Testis (tissue), 3 donors: Measurements from ENCODE around the gene DSP. TPM values are rescaled to one million over a fixed set of nuclear protein-coding genes. Genes with fewer than 3 reads are reported as not detected.

Experiments used
- DNase-seq: peaks from one replicate; pipeline ENCODE4 v3.0.0-alpha.2; 2019
- H3K27ac ChIP-seq, 2 donors: fragments of 200-600 bp; sonication (generic); one replicate each; pipeline ENCODE4 v1.5.1; 2019
- H3K27me3 ChIP-seq: fragments of 200-600 bp; sonication (generic); one replicate; pipeline ENCODE4 v1.5.1; 2019
- H3K36me3 ChIP-seq: fragments of 200-600 bp; sonication (generic); one replicate; pipeline ENCODE4 v1.5.1; 2017; ENCODE audit warnings: low read depth; ENCODE audit errors: missing control alignments
- H3K4me1 ChIP-seq: fragments of 200-600 bp; sonication (generic); one replicate; pipeline ENCODE4 v1.5.1; 2019
- H3K4me3 ChIP-seq, 2 donors: fragments of 200-600 bp; sonication (generic); one replicate each; pipeline ENCODE4 v1.5.1; 2017 to 2019
- H3K9me3 ChIP-seq: fragments of 200-600 bp; sonication (generic); one replicate; pipeline ENCODE4 v1.5.1; 2017
- POLR2A ChIP-seq: fragments of 450-650 bp; IDR thresholded peaks from one replicate; pipeline ENCODE4 v1.6.1; 2017; ENCODE audit warnings: antibody characterized with exemption, mild to moderate bottlenecking, moderate library complexity
- WGBS, 2 donors: methylation state at CpG; one replicate each; pipeline ENCODE4 v1.1.5; 2018; 5-methylcytosine and 5-hydroxymethylcytosine counted together
- intact Hi-C: fragments of 100-400 bp; cut with DNase I; formaldehyde crosslinking; loops from one replicate; pipeline ENCODE4 v1.15.1; 2023; ENCODE audit warnings: low total_unique reads
- polyA plus RNA-seq: library from polyadenylated mRNA; stranded (reverse); fragments of 350-450 nt; fragmentation: Illumina TruSeq; extraction: RNeasy Lipid Tissue Mini Kit (QIAGEN cat#74804); gene quantifications from one replicate; pipeline ENCODE4 v1.2.3, GENCODE V29; 2014; ENCODE audit warnings: low read depth, low replicate concordance; ENCODE audit not compliant: insufficient read depth
- total RNA-seq, 2 donors: library from RNA; depleted of rRNA; stranded (reverse); fragments of >200 nt; gene quantifications; one replicate each; pipeline ENCODE4 v1.2.3, GENCODE V29; 2016
- TF ChIP-seq, protein P1 (sequence below), 3 experiments: fragments of 450-650 bp in 2 of 3; fragments of 200-600 bp in 1 of 3; sonication (generic) in 1 of 3; IDR thresholded peaks; one replicate each; pipeline ENCODE4 v1.5.1; 2016 to 2019; ENCODE audit warnings: antibody characterized with exemption in 3 of 3, mild to moderate bottlenecking in 2 of 3, moderate library complexity in 1 of 3

The DSP gene
- total and polyA plus RNA-seq, 3 donors from 2014 or later = 3.6 to 4.5 (median 4.1) TPM

DNA sequence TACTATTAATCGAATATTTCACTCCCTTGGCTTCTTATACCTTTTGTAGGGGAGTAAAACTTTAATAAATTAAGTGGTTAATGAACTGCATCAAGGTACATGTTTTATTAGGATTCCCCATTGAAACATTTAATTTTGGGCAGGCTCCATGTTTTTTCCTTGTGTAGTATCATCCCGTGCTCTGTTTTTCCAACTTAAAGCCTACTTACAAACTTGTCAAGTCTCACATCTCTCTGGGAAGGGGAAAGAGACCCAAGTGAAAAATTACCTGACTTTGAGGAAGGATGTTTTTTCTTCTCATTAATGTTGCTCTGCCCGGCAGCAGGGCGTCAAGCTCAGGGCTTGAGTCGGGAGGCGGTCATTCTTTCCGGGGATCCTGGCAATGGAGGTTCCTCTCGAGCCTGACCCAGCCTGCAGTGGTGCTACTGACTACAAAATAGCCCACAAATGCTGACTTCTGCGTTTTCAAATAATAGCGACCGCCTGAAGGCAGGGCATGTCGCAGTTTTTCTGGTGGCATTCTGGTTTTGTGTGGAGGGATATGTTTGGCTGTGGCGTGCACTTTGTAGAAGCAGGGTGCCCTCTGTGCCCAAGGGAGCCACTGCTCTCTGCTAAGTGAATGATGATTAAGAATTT lies 2.4 kb downstream of the DSP start:
- 31 to 33% methylated on average over 13 of the region's 13 CpGs for WGBS, 2 donors
- Histone ChIP-seq H3K36me3 (no peaks in the 10 kb centered on the region), H3K4me3 (no peak overlapping the region), H3K27ac (no peak overlapping the region), H3K4me1 (peaks cover 6% of the 10 kb centered on the region), H3K27me3 (no peaks in the 10 kb centered on the region), H3K9me3 (no peaks in the 10 kb centered on the region)
- no peak for TF ChIP-seq POLR2A
- intact Hi-C loops = no loop called here
- DNase-seq = no peak

DNA sequence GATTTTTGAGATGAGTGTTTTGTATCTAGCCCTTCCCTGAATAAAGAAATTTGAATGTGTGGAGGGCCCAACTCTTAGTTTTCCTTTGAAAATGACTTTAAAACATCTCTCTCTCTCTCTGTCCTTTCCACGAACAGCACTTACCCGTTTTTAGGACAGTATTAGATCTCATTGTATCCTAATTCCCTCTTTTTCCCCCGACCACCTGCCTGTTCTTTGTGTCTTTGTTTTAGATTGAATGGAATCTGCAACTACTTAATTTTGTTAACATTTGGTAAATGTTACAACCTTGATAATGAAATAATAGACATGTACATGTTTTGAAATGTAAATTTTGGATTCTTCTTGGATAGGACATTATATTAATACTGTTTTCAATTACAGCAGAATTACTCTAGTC lies 3.1 kb downstream of the DSP start:
- Histone ChIP-seq H3K4me3 (no peak overlapping the region), H3K27me3 (no peaks in the 10 kb centered on the region), H3K9me3 (no peaks in the 10 kb centered on the region), H3K27ac (no peak overlapping the region), H3K36me3 (no peaks in the 10 kb centered on the region), H3K4me1 (peaks cover 6% of the 10 kb centered on the region)
- no peak for DNase-seq
- no peak for TF ChIP-seq POLR2A
- TF ChIP-seq, protein P1, sequence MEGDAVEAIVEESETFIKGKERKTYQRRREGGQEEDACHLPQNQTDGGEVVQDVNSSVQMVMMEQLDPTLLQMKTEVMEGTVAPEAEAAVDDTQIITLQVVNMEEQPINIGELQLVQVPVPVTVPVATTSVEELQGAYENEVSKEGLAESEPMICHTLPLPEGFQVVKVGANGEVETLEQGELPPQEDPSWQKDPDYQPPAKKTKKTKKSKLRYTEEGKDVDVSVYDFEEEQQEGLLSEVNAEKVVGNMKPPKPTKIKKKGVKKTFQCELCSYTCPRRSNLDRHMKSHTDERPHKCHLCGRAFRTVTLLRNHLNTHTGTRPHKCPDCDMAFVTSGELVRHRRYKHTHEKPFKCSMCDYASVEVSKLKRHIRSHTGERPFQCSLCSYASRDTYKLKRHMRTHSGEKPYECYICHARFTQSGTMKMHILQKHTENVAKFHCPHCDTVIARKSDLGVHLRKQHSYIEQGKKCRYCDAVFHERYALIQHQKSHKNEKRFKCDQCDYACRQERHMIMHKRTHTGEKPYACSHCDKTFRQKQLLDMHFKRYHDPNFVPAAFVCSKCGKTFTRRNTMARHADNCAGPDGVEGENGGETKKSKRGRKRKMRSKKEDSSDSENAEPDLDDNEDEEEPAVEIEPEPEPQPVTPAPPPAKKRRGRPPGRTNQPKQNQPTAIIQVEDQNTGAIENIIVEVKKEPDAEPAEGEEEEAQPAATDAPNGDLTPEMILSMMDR (IDR thresholded peaks at IDR 0.05) = no peak
- intact Hi-C loops = no loop called here
- WGBS, 2 donors = 51 to 80% methylated on average over 3 of the region's 3 CpGs

DNA sequence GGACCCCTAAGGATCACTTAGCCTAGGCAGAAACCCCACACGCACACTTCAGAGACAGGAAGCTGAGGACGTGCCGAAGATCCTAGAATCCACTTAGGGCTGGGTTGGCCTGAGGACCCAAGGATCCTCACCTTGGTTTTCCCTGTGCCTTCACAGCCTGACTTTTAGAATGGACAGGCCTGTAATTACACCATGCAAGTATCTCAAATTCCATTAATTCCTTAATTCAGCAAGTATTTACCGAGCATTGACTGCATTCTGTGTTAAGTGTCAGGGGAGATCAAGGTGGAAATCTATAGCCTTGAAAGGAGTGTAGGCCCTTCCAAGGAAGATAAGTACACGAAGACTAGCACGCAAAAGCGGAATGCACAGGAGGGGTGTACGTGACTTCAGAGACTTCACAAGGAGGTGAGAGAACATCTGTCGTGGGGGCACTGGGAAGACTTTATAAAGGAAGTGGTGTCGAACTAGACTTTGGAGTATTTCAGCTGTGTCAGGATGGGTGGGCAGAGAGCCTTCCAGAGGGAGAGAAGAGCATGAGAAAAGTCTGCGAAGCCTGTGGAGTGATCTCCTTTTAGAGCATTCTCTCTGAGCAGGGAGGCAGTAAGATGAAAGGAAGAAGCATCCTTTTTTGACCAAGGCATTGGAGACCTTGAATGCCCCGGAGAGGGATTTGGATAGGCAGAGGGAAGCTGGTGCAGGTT lies 4.0 kb downstream of the DSP start:
- Histone ChIP-seq H3K4me1 (peaks cover 6% of the 10 kb centered on the region), H3K27ac (no peak overlapping the region), H3K27me3 (no peaks in the 10 kb centered on the region), H3K36me3 (no peaks in the 10 kb centered on the region), H3K9me3 (no peaks in the 10 kb centered on the region), H3K4me3 (no peak overlapping the region)
- TF ChIP-seq POLR2A = no peak
- TF ChIP-seq, protein P1 (IDR thresholded peaks at IDR 0.05) = no peak
- no peak for DNase-seq
- 69 to 82% methylated on average over 12 of the region's 12 CpGs for WGBS, 2 donors
- intact Hi-C loops = no loop called here

DNA sequence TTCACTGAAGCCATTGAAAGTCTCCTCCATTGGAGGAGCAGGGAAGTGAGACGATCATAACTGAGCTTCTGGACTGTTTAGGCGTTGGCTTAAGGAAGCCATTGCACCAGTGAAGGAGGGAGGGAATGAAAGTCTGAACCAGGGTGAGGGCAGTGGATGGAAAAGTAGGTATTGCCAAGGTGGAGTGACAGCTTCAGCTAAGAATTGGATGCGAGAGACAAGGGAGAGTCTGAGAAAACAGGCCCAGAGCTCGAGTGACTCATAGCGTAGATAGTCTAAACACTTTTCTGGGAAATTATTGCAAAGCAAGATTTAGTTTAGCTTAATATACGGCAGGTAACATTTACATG lies 4.5 kb downstream of the DSP start:
- no peak overlapping the region for H3K4me3 ChIP-seq
- H3K4me1 ChIP-seq = peaks cover 6% of the 10 kb centered on the region
- no peaks in the 10 kb centered on the region for H3K9me3 ChIP-seq
- 83 to 89% methylated on average over 6 of the region's 6 CpGs for WGBS, 2 donors
- intact Hi-C loops = no loop called here
- H3K27me3 ChIP-seq = no peaks in the 10 kb centered on the region
- no peaks in the 10 kb centered on the region for H3K36me3 ChIP-seq
- no peak overlapping the region for H3K27ac ChIP-seq
- TF ChIP-seq, protein P1 (IDR thresholded peaks at IDR 0.05) = no peak
- no peak for DNase-seq

DNA sequence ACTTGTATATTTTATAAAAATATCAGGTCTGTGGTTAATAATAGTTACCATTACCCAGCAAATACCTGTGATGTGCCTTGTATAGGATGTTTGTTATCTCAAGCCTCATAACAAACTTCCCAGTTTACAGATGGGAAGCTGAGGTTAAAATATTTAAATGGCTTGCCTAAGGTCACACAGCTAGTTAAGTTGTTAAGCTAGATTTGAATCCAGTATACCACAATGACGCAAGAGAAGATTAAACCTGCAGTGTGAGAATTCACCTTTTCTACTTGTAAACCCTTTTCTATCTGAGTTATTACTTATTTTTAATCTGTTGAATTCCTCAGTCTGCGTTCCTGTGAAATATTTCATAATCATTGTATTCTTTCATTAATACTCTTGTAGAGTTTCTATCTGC lies 4.9 kb downstream of the DSP start:
- TF ChIP-seq, protein P1 (IDR thresholded peaks at IDR 0.05) = no peak
- no peak for TF ChIP-seq POLR2A
- Histone ChIP-seq H3K27ac (no peak overlapping the region), H3K4me1 (peaks cover 6% of the 10 kb centered on the region), H3K36me3 (no peaks in the 10 kb centered on the region), H3K4me3 (no peak overlapping the region), H3K27me3 (no peaks in the 10 kb centered on the region), H3K9me3 (no peaks in the 10 kb centered on the region)
- 80 to 89% methylated on average over 2 of the region's 2 CpGs for WGBS, 2 donors
- intact Hi-C loops = no loop called here
- no peak for DNase-seq
